Skeletal muscle cell (primary cell): ENCODE results near the gene ANXA3.
A peak's percentile ranks its signal among the peaks of the same experiment; 100 is the strongest.
"Not testable (repeated sequence)": the region's sequence is repeated elsewhere in the genome, so short reads cannot be mapped to it uniquely, and the experiment has no call there.

Source experiments
- DNase-seq: peaks from one replicate; pipeline ENCODE4 v3.0.0-alpha.2; 2010; ENCODE audit warnings: low read depth
- H3K4me3 ChIP-seq: 2 replicates; pipeline ENCODE4 v1.5.1; 2011; ENCODE audit warnings: low read depth, mild to moderate bottlenecking, control low read depth, low read length, moderate library complexity

The ANXA3 gene

GRCh38 chr4:78551420-78552351, at the start of gene ANXA3:
TSS of gene ANXA3 (plus strand) at chr4:78551770. CDS start at chr4:78554474, 2,704 bp downstream.
- peak within 1 kb of the TSS; percentile 54 for H3K4me3 ChIP-seq
- DNase-seq: no peak

DNA sequence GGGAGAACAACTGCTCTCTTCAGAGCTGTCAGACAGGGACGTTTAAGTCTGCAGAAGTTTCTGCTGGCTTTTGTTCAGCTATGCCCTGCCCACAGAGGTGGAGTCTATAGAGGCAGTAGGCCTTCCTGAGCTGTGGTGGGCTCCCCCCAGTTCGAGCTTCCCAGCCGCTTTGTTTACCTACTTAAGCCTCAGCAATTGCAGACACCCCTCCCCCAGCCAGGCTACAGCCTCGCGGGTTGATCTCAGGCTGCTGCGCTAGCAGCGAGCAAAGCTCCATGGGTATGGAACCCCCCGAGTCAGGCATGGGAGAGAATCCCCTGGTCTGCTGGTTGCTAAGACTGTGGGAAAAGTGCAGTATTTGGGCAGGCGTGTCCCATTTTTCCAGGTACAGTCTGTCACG, 45.3 kb upstream of the ANXA3 start:
- DNase-seq, H3K4me3 ChIP-seq: not testable (repeated sequence)

DNA sequence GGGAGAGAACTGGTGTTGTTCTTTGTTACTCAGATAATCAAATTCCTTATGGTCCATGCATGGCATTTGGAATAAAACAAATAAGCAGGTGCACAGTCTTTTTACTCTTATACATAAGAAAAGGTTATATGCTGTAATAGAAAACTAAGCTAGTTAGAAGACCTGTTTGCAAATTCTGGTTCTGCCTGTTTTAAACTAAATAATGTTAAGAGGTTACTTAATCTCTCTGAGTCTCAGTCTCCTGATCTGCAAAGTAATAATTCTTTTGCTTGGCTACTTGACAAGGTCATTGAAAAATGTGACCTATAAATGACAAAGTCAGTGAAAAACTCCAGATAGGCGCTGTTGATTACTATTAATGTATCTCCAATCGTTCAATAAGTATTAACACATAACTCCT, 42.5 kb upstream of the ANXA3 start:
- no peak for DNase-seq

GRCh38 chr4:78510108-78510507, 41.5 kb upstream of the ANXA3 start:
- H3K4me3 ChIP-seq: no peak overlapping the region

More for the DNA sequence above, 42.5 kb upstream of the ANXA3 start:
- H3K4me3 ChIP-seq: no peak overlapping the region

DNA sequence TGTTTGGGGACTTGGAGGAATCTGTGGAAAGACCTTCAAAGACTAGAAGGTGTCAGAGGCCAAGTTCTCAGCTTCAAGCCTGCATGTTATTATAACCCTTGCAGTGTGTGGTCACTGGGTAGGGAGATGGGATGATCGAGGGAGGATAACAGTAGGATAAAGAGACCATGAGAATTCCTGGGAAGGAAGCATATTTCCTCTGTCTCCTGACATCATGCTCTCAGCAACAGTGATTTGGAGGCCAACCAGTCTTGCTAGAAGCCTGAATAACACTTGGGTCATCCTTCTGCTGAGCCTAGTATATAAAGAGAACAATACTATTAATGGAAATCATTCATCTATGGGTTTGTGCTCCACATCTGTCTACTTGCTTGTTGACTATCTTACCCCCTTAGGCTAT, 40.9 kb upstream of the ANXA3 start:
- no peak overlapping the region for H3K4me3 ChIP-seq
- DNase-seq: no peak

More at GRCh38 chr4:78510108-78510507, 41.5 kb upstream of the ANXA3 start:
- no peak for DNase-seq

DNA sequence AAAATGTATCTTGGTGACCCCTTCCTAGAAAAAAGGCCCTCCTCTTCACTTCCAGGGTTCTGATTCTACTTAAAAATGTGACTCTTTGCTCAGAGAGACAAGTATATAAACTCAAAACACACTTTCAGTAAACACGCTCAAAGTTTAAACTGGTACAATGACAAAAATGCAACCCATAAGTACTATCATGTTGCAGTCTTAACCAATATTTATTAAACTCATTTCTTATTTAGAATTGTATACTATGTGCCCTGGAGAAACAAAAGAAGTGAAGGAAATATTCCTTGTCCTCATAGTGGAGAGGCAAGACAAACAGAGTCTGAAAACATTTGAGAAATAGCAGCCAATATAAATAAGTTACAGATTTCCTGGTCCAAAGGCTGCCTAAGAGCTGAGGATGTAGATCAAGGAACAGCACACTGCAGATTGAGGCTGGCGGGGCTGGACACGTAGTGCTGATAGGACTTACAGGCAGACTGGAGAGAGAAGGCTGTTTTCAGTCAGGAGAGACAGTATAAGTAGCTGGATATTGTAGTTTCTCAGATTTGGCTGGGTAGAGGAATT, 39.1 kb upstream of the ANXA3 start:
- no peak overlapping the region for H3K4me3 ChIP-seq
- no peak for DNase-seq

- H3K4me3 ChIP-seq: no peak overlapping the region
- no peak for DNase-seq
Measured at GRCh38 chr4:78513411-78513975, 38.1 kb upstream of the ANXA3 start.

- no peak for DNase-seq
- H3K4me3 ChIP-seq: no peak overlapping the region
Measured at GRCh38 chr4:78517050-78517652, 34.4 kb upstream of the ANXA3 start.

DNA sequence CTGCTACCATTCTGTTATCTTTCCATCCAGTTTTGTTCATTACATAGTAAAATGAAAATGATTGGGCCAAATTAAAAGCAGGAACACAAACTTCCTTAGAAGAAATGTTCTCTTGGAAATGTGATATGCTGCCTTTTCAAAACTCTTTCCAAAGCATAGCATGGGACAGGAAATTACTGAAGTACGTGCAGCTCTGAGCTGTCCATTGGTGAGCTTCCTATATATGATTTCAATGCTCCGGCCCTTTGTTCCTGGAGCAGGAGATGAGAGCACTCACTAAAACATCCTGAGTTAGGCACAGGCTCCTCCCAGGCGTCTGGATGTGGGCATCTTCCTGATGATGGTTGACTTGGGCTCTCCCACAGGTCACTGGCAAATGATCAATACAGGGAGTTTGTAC, 33.0 kb upstream of the ANXA3 start:
- no peak for DNase-seq

GRCh38 chr4:78519962-78520361, 31.6 kb upstream of the ANXA3 start:
- no peak overlapping the region for H3K4me3 ChIP-seq
- DNase-seq: no peak

More for the DNA sequence above, 33.0 kb upstream of the ANXA3 start:
- no peak overlapping the region for H3K4me3 ChIP-seq

- no peak overlapping the region for H3K4me3 ChIP-seq
- peak; percentile 52 for DNase-seq
Measured at GRCh38 chr4:78520808-78521226, 30.8 kb upstream of the ANXA3 start.

DNA sequence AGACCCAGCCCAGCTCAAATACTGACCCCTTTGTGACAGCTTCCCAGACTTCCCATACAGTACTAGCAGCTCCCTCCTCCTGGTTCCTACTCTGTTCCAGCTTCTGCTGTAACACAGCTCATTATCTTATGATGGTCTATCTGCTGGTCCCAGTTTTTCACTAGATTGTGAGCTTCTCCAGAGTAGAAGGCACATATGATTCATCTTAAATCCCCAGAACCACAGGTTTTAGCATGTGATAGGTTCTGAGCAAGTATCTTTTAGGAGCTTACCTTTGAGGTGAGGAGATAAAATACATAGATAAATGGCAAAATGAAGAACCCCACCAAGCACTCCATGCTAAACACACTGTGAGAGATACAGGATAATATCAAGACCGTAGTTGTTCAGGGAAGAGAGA, 27.6 kb upstream of the ANXA3 start:
- H3K4me3 ChIP-seq: no peak overlapping the region
- DNase-seq: no peak

GRCh38 chr4:78525559-78525958, 26.0 kb upstream of the ANXA3 start:
- DNase-seq: no peak
- H3K4me3 ChIP-seq: no peak overlapping the region

GRCh38 chr4:78527103-78527502, 24.5 kb upstream of the ANXA3 start:
- no peak overlapping the region for H3K4me3 ChIP-seq
- DNase-seq: no peak

DNA sequence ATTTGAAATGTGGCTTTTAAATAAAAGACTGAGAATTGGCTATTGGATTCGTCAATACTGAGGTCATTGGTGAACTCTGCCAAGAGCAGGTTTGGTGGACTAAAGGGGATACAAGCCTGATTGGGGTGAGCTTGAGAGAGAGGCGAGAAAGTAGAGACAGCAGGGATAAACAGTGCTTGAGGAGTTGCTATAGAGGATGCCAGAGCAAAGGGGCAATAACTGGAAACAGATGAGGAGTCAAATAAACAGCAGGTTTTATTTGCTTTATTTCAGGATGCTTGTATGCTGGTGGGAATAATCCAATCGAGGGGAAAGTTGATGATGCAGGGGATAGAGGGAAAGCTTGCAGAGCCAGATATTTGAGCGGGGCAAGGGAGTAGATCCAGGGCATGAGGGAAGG, 24.0 kb upstream of the ANXA3 start:
- DNase-seq: no peak
- no peak overlapping the region for H3K4me3 ChIP-seq

DNA sequence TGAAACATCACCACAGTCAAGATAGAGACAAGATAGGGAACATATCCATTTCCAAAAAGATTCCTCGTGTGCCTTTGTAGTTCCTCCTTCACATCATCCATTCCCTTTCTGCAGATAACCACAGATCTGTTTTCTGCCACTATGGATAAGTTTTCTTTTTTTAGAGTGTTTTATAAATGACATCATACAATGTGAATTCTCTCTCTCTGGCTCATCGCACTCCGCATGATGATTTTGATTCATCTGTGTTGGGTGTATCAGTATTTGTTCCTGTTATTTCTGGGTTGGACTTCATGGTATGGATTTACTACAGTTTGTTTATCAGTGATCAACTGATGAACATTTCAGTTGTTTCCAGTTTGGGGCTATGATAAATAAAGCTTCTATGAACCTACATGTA, 23.2 kb upstream of the ANXA3 start:
- H3K4me3 ChIP-seq: no peak overlapping the region
- DNase-seq: no peak

DNA sequence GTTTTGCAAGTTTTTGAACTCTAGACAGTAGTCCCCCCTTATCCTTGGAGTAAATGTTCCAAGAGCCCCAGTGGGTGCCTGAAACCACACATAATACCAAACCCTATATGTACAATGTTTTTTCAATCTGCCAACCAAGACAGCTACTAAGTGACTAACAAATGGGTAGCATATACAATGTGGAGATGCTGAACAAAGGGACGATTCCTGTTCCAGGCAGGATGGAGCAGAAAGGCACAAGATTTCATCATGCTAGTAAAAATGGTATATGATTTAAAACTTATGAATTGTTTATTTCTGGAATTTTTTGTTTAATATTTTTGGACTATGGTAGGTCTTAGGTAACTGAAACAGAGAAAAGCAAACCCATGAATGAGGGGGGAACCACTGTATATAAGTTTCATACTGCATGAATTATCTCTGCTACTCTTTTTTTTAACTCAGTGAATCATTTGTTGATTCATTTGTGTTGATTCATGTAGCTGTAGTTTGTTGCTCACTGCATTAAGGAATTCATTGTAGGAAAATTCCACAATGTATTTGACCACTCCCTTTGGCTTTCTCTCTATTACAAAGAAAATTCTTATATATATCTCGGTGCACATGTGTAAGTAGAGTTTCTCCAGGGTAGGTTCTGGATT, 21.9 kb upstream of the ANXA3 start:
- DNase-seq: no peak
- H3K4me3 ChIP-seq: no peak overlapping the region

DNA sequence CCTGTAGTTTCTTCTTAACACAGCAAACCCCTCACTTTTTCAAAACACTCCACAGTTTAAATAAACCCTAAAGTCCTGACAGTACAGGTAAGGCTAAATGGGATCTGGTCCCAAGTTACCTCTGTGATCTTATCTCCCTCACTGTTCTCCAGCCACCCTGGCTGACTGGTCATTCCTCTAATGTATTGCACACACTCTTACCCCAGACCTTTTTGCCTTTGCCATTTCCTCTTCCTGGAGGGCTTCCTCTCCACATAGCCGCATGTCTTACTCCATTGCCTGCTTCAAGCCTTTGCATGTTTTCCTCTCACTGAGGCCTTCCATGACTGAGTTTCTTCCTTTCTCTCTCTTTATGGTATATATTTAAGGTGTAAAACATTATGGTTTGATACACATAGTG, 19.5 kb upstream of the ANXA3 start:
- H3K4me3 ChIP-seq: no peak overlapping the region
- DNase-seq: no peak

GRCh38 chr4:78533854-78534253, 17.7 kb upstream of the ANXA3 start:
- no peak overlapping the region for H3K4me3 ChIP-seq
- no peak for DNase-seq
